HG03060 (cell line): ENCODE measurements around the gene CYTH1.

Experiments used
- ATAC-seq: cut with Tn5 transposase; IDR thresholded peaks from one replicate; pipeline ENCODE4 v1.9.1; 2021; ENCODE audit warnings: low read depth, moderate number of reproducible peaks; ENCODE audit not compliant: unreplicated experiment

The CYTH1 gene

GRCh38 chr17:78805301-78805700 lies 23.2 kb upstream of the CYTH1 start:
- ATAC-seq = no peak

- ATAC-seq = no peak
Observed at GRCh38 chr17:78804777-78805176, 22.7 kb upstream of the CYTH1 start.

GRCh38 chr17:78803186-78803845 lies 21.2 kb upstream of the CYTH1 start:
- no peak for ATAC-seq

GRCh38 chr17:78802459-78802858 lies 20.4 kb upstream of the CYTH1 start:
- no peak for ATAC-seq

- no peak for ATAC-seq
Observed at GRCh38 chr17:78802008-78802407, 19.9 kb upstream of the CYTH1 start.

- no peak for ATAC-seq
Observed at GRCh38 chr17:78800132-78800931, 18.3 kb upstream of the CYTH1 start.

- ATAC-seq = no peak
Observed at GRCh38 chr17:78798695-78799559, 16.9 kb upstream of the CYTH1 start.

GRCh38 chr17:78797691-78798585 lies 15.9 kb upstream of the CYTH1 start:
- no peak for ATAC-seq

GRCh38 chr17:78797213-78797612 lies 15.1 kb upstream of the CYTH1 start:
- no peak for ATAC-seq

- ATAC-seq = no peak
Observed at GRCh38 chr17:78796517-78796900, 14.4 kb upstream of the CYTH1 start.

GRCh38 chr17:78795861-78796516 lies 13.9 kb upstream of the CYTH1 start:
- no peak for ATAC-seq

- ATAC-seq = no peak
Observed at GRCh38 chr17:78794864-78795640, 13.0 kb upstream of the CYTH1 start.

- ATAC-seq = no peak
Observed at GRCh38 chr17:78794399-78794798, 12.3 kb upstream of the CYTH1 start.

- ATAC-seq = no peak
Observed at GRCh38 chr17:78793968-78794367, 11.9 kb upstream of the CYTH1 start.

GRCh38 chr17:78793415-78793814 lies 11.3 kb upstream of the CYTH1 start:
- no peak for ATAC-seq

- ATAC-seq = no peak
Observed at GRCh38 chr17:78791840-78792709, 10.0 kb upstream of the CYTH1 start.

- no peak for ATAC-seq
Observed at GRCh38 chr17:78790552-78790951, 8.5 kb upstream of the CYTH1 start.

- ATAC-seq = no peak
Observed at GRCh38 chr17:78789663-78790181, 7.6 kb upstream of the CYTH1 start.
